IMR-90 (cell line): ENCODE results near the gene OR10D3. TPM values are rescaled to one million over a fixed set of nuclear protein-coding genes. Genes with fewer than 3 reads are reported as not detected.

Source experiments
- ATAC-seq: fragments of 200-7000 bp; cut with Tn5 transposase; 2 replicates; pipeline ENCODE4 v1.9.1; 2020; ENCODE audit warnings: low read depth, mild to moderate bottlenecking, moderate library complexity
- BruUV-seq: library from RNA; stranded (reverse); fragments of 400-500 nt; replicated peaks from 2 replicates; lab custom pipeline; 2021; lab: Mats Ljungman, UMichigan
- CTCF ChIA-PET: fragments of 300-600 bp; formaldehyde crosslinking; extraction: SDS; loops from one replicate; lab custom pipeline; 2021; ENCODE audit warnings: antibody characterized with exemption; lab: Yijun Ruan, JAX
- POLR2A ChIA-PET: fragments of 300-600 bp; sonication (Branson Sonifier 250); formaldehyde crosslinking; loops from one replicate; lab custom pipeline; 2022; ENCODE audit warnings: antibody characterized with exemption; ENCODE audit not compliant: unreplicated experiment; lab: Charles Lee
- DNase-seq: peaks from one replicate; pipeline ENCODE4 v3.0.0; 2013
- H2AFZ ChIP-seq: replicated peaks from 2 replicates; pipeline ENCODE3; 2013; ENCODE audit warnings: low read length, mild to moderate bottlenecking; ENCODE audit not compliant: poor library complexity
- H2AK5ac ChIP-seq: 2 replicates; pipeline ENCODE4 v1.6.1; 2013; ENCODE audit warnings: low read depth, low read length, inconsistent platforms
- H2AK9ac ChIP-seq: replicated peaks from 2 replicates; pipeline ENCODE3; 2013; ENCODE audit warnings: mild to moderate bottlenecking, low read depth, low read length, moderate library complexity; ENCODE audit not compliant: poor library complexity
- H2BK120ac ChIP-seq: 2 replicates; pipeline ENCODE4 v1.6.1; 2013; ENCODE audit warnings: low read depth, low read length, inconsistent platforms
- H2BK15ac ChIP-seq: 3 replicates; pipeline ENCODE4 v1.6.1; 2013; ENCODE audit warnings: low read depth, low read length, inconsistent platforms
- H2BK20ac ChIP-seq: 2 replicates; pipeline ENCODE4 v1.6.1; 2013; ENCODE audit warnings: low read depth, mild to moderate bottlenecking, inconsistent platforms, low read length, moderate library complexity
- H2BK5ac ChIP-seq: 2 replicates; pipeline ENCODE4 v1.6.1; 2013; ENCODE audit warnings: mild to moderate bottlenecking, low read depth, low read length, inconsistent platforms; ENCODE audit not compliant: poor library complexity, severe bottlenecking
- H3K14ac ChIP-seq: replicated peaks from 2 replicates; pipeline ENCODE4 v1.6.1; 2013; ENCODE audit warnings: low read depth, low read length, inconsistent platforms
- H3K18ac ChIP-seq: 2 replicates; pipeline ENCODE4 v1.6.1; 2013; ENCODE audit warnings: low read depth, low read length, control low read depth
- H3K23ac ChIP-seq: 2 replicates; pipeline ENCODE4 v1.6.1; 2013; ENCODE audit warnings: low read depth, low read length, inconsistent platforms
- H3K27ac ChIP-seq: 2 replicates; pipeline ENCODE4 v1.5.1; 2013; ENCODE audit warnings: mild to moderate bottlenecking, control low read depth, low read length; ENCODE audit not compliant: insufficient read depth
- H3K27me3 ChIP-seq: 2 replicates; pipeline ENCODE4 v1.6.1; 2013; ENCODE audit warnings: low read length; ENCODE audit not compliant: control insufficient read depth, insufficient read depth
- H3K36me3 ChIP-seq: 2 replicates; pipeline ENCODE4 v1.6.1; 2013; ENCODE audit warnings: low read length, mixed read lengths; ENCODE audit not compliant: control insufficient read depth, insufficient read depth
- H3K4ac ChIP-seq: 2 replicates; pipeline ENCODE4 v1.6.1; 2013; ENCODE audit warnings: low read depth, low read length, inconsistent platforms
- H3K4me1 ChIP-seq: 2 replicates; pipeline ENCODE4 v1.6.1; 2013; ENCODE audit warnings: low read length, mixed read lengths; ENCODE audit not compliant: control insufficient read depth, insufficient read depth
- H3K4me2 ChIP-seq: 2 replicates; pipeline ENCODE4 v1.6.1; 2013; ENCODE audit warnings: low read depth, mild to moderate bottlenecking, control low read depth, low read length, moderate library complexity
- H3K4me3 ChIP-seq: 2 replicates; pipeline ENCODE4 v1.5.1; 2013; ENCODE audit warnings: low read depth, mild to moderate bottlenecking, control low read depth, low read length, moderate library complexity; ENCODE audit not compliant: insufficient read depth
- H3K56ac ChIP-seq: 2 replicates; pipeline ENCODE4 v1.6.1; 2013; ENCODE audit warnings: low read length, inconsistent platforms; ENCODE audit not compliant: insufficient read depth; ENCODE audit errors: extremely low read depth
- H3K79me1 ChIP-seq, 2 experiments: 2 replicates each; pipeline ENCODE4 v1.6.1; 2013; ENCODE audit warnings: low read length in 2 of 2, inconsistent platforms in 1 of 2, low read depth in 1 of 2
- H3K9ac ChIP-seq: 2 replicates; pipeline ENCODE4 v1.6.1; 2013; ENCODE audit warnings: low read depth, low read length, control low read depth
- H3K9me1 ChIP-seq: 2 replicates; pipeline ENCODE4 v1.6.1; 2013; ENCODE audit warnings: low read length, inconsistent platforms; ENCODE audit not compliant: insufficient read depth
- H3K9me3 ChIP-seq: 2 replicates; pipeline ENCODE4 v1.6.1; 2013; ENCODE audit warnings: low read length; ENCODE audit not compliant: control insufficient read depth, insufficient read depth
- H4K20me1 ChIP-seq: 2 replicates; pipeline ENCODE4 v1.6.1; 2013; ENCODE audit warnings: low read length, inconsistent platforms; ENCODE audit not compliant: insufficient read depth
- H4K5ac ChIP-seq: 2 replicates; pipeline ENCODE4 v1.6.1; 2013; ENCODE audit warnings: mild to moderate bottlenecking, low read depth, low read length, control low read depth
- H4K8ac ChIP-seq, 2 experiments: 2 replicates each; pipeline ENCODE4 v1.6.1; 2013; ENCODE audit warnings: low read depth in 2 of 2, low read length in 2 of 2, control low read depth in 1 of 2, inconsistent platforms in 1 of 2
- H4K91ac ChIP-seq: 2 replicates; pipeline ENCODE4 v1.6.1; 2013; ENCODE audit warnings: low read depth, low read length, inconsistent platforms; ENCODE audit not compliant: insufficient read depth
- ELK1 ChIP-seq: fragments of 150-350 bp; IDR thresholded peaks from 2 replicates; pipeline ENCODE4 v1.6.1; 2016; ENCODE audit warnings: low read depth, mild to moderate bottlenecking, low read length, moderate library complexity, borderline replicate concordance
- MAFK ChIP-seq: IDR thresholded peaks from 2 replicates; pipeline ENCODE4 v1.6.1; 2012; ENCODE audit warnings: low read depth, low read length, improper control_type of control experiment
- NFE2L2 ChIP-seq: fragments of 150-350 bp; IDR thresholded peaks from 2 replicates; pipeline ENCODE4 v1.6.1; 2016; ENCODE audit warnings: low read depth, mild to moderate bottlenecking, low read length
- RCOR1 ChIP-seq: IDR thresholded peaks from 2 replicates; pipeline ENCODE4 v1.6.1; 2012; ENCODE audit warnings: mild to moderate bottlenecking, low read length, improper control_type of control experiment; ENCODE audit not compliant: insufficient replicate concordance
- RFX5 ChIP-seq: IDR thresholded peaks from 2 replicates; pipeline ENCODE4 v1.8.0; 2012; ENCODE audit warnings: low read depth, mild to moderate bottlenecking, low read length, moderate library complexity
- SMC3 ChIP-seq: fragments of 150-350 bp; IDR thresholded peaks from 2 replicates; pipeline ENCODE4 v1.6.1; 2016; ENCODE audit warnings: low read depth, mild to moderate bottlenecking, antibody characterized with exemption, low read length, moderate library complexity
- WGBS, 2 experiments: methylation state at CpG; one replicate each; pipeline versions ENCODE4 v1.1.5 to v1.1.7; 2013; ENCODE audit warnings: missing lambda C conversion rate in 2 of 2; ENCODE audit not compliant: insufficient read length in 1 of 2; ENCODE audit errors: extremely low coverage in 2 of 2; 5-methylcytosine and 5-hydroxymethylcytosine counted together
- dilution Hi-C: fragments of 300-500 bp; cut with HindIII; formaldehyde crosslinking; loops from one replicate; pipeline ENCODE4 v1.14.3; 2018; ENCODE audit warnings: low sequenced_read_pairs; ENCODE audit not compliant: unreplicated experiment
- in situ Hi-C: fragments of 300-500 bp; cut with MboI; formaldehyde crosslinking; loops from 3 replicates; pipeline ENCODE4 v1.14.3; 2019; ENCODE audit warnings: low sequenced_read_pairs, inconsistent platforms, mixed read lengths
- intact Hi-C: fragments of 100-400 bp; cut with micrococcal nuclease; formaldehyde crosslinking; loops from 2 replicates; pipeline ENCODE4 v1.10.0; 2022
- polyA plus RNA-seq, 3 experiments: library from polyadenylated mRNA; depleted of rRNA; stranded (reverse); fragments of >200 nt; gene quantifications; 2 replicates each; pipeline ENCODE4 v1.2.3, GENCODE V29; 2012; ENCODE audit warnings: low replicate concordance in 1 of 3
- total RNA-seq: library from RNA; depleted of rRNA; stranded (reverse); fragments of >200 nt; gene quantifications from 2 replicates; pipeline ENCODE4 v1.2.3, GENCODE V29; 2012

The OR10D3 gene
- total and polyA plus RNA-seq, 2 of the 4 experiments (the other 2 are of a cell fraction) = not detected

GRCh38 chr11:124147951-124148350, 35.2 kb upstream of the OR10D3 start:
- dilution Hi-C loops = no loop called here
- no peaks in the 10 kb centered on the region for H3K4me1 ChIP-seq
- ATAC-seq = no peak

More at GRCh38 chr11:124147951-124148350, 35.2 kb upstream of the OR10D3 start:
- no peak overlapping the region for H2BK120ac ChIP-seq
- H2AK9ac ChIP-seq = no peak overlapping the region
- no peak overlapping the region for H3K4ac ChIP-seq
- peaks cover 2% of the 10 kb centered on the region; the same call in 1 of the 2 replicates for H3K27me3 ChIP-seq
- H3K9me3 ChIP-seq = no peaks in the 10 kb centered on the region
- in situ Hi-C loops = no loop called here
- H2AK5ac ChIP-seq = no peak overlapping the region
- POLR2A ChIA-PET = no interaction called here
- no peak for TF ChIP-seq ELK1
- no peak for TF ChIP-seq NFE2L2
- no peak for TF ChIP-seq RCOR1
- TF ChIP-seq MAFK = no peak
- TF ChIP-seq SMC3 = no peak
- no peak for TF ChIP-seq RFX5
- no peak overlapping the region for H3K14ac ChIP-seq
- CTCF ChIA-PET = no interaction called here
- no peaks in the 10 kb centered on the region for H3K79me1 ChIP-seq
- no peak for DNase-seq
- no peak overlapping the region for H4K5ac ChIP-seq
- H3K4me3 ChIP-seq = no peak overlapping the region
- H3K9me1 ChIP-seq = no peaks in the 10 kb centered on the region
- no peak overlapping the region for H2BK15ac ChIP-seq
- no peak overlapping the region for H3K27ac ChIP-seq
- no peaks in the 10 kb centered on the region for H4K20me1 ChIP-seq
- BruUV-seq = no TSS peak
- no peak overlapping the region for H3K9ac ChIP-seq
- H3K36me3 ChIP-seq = no peaks in the 10 kb centered on the region
- H3K4me2 ChIP-seq = no peak overlapping the region
- H2AFZ ChIP-seq = no peak overlapping the region
- WGBS, 2 experiments = no CpG with 5 or more reads among the region's 2 CpGs
- no peak overlapping the region for H4K91ac ChIP-seq
- H3K23ac ChIP-seq = no peak overlapping the region
- intact Hi-C loops = no loop called here
- H3K18ac ChIP-seq = no peak overlapping the region
- no peak overlapping the region for H2BK20ac ChIP-seq
- H3K56ac ChIP-seq = no peak overlapping the region
- H2BK5ac ChIP-seq = no peak overlapping the region
- H4K8ac ChIP-seq = no peak overlapping the region
